IMR-90 (cell line): ENCODE data around the gene DAB2. TPM values are rescaled to one million over a fixed set of nuclear protein-coding genes. Genes with fewer than 3 reads are reported as not detected.

Experiments
- ATAC-seq: fragments of 200-7000 bp; cut with Tn5 transposase; 2 replicates; pipeline ENCODE4 v1.9.1; 2020; ENCODE audit warnings: low read depth, mild to moderate bottlenecking, moderate library complexity
- BruUV-seq: library from RNA; stranded (reverse); fragments of 400-500 nt; replicated peaks from 2 replicates; lab custom pipeline; 2021; lab: Mats Ljungman, UMichigan
- CTCF ChIA-PET: fragments of 300-600 bp; formaldehyde crosslinking; extraction: SDS; loops from one replicate; lab custom pipeline; 2021; ENCODE audit warnings: antibody characterized with exemption; lab: Yijun Ruan, JAX
- POLR2A ChIA-PET: fragments of 300-600 bp; sonication (Branson Sonifier 250); formaldehyde crosslinking; loops from one replicate; lab custom pipeline; 2022; ENCODE audit warnings: antibody characterized with exemption; ENCODE audit not compliant: unreplicated experiment; lab: Charles Lee
- DNase-seq: peaks from one replicate; pipeline ENCODE4 v3.0.0; 2013
- H2AFZ ChIP-seq: replicated peaks from 2 replicates; pipeline ENCODE3; 2013; ENCODE audit warnings: low read length, mild to moderate bottlenecking; ENCODE audit not compliant: poor library complexity
- H2AK5ac ChIP-seq: 2 replicates; pipeline ENCODE4 v1.6.1; 2013; ENCODE audit warnings: low read depth, low read length, inconsistent platforms
- H2AK9ac ChIP-seq: replicated peaks from 2 replicates; pipeline ENCODE3; 2013; ENCODE audit warnings: mild to moderate bottlenecking, low read depth, low read length, moderate library complexity; ENCODE audit not compliant: poor library complexity
- H2BK120ac ChIP-seq: 2 replicates; pipeline ENCODE4 v1.6.1; 2013; ENCODE audit warnings: low read depth, low read length, inconsistent platforms
- H2BK15ac ChIP-seq: 3 replicates; pipeline ENCODE4 v1.6.1; 2013; ENCODE audit warnings: low read depth, low read length, inconsistent platforms
- H2BK20ac ChIP-seq: 2 replicates; pipeline ENCODE4 v1.6.1; 2013; ENCODE audit warnings: low read depth, mild to moderate bottlenecking, inconsistent platforms, low read length, moderate library complexity
- H2BK5ac ChIP-seq: 2 replicates; pipeline ENCODE4 v1.6.1; 2013; ENCODE audit warnings: mild to moderate bottlenecking, low read depth, low read length, inconsistent platforms; ENCODE audit not compliant: poor library complexity, severe bottlenecking
- H3K14ac ChIP-seq: replicated peaks from 2 replicates; pipeline ENCODE4 v1.6.1; 2013; ENCODE audit warnings: low read depth, low read length, inconsistent platforms
- H3K18ac ChIP-seq: 2 replicates; pipeline ENCODE4 v1.6.1; 2013; ENCODE audit warnings: low read depth, low read length, control low read depth
- H3K23ac ChIP-seq: 2 replicates; pipeline ENCODE4 v1.6.1; 2013; ENCODE audit warnings: low read depth, low read length, inconsistent platforms
- H3K27ac ChIP-seq: 2 replicates; pipeline ENCODE4 v1.5.1; 2013; ENCODE audit warnings: mild to moderate bottlenecking, control low read depth, low read length; ENCODE audit not compliant: insufficient read depth
- H3K27me3 ChIP-seq: 2 replicates; pipeline ENCODE4 v1.6.1; 2013; ENCODE audit warnings: low read length; ENCODE audit not compliant: control insufficient read depth, insufficient read depth
- H3K36me3 ChIP-seq: 2 replicates; pipeline ENCODE4 v1.6.1; 2013; ENCODE audit warnings: low read length, mixed read lengths; ENCODE audit not compliant: control insufficient read depth, insufficient read depth
- H3K4ac ChIP-seq: 2 replicates; pipeline ENCODE4 v1.6.1; 2013; ENCODE audit warnings: low read depth, low read length, inconsistent platforms
- H3K4me1 ChIP-seq: 2 replicates; pipeline ENCODE4 v1.6.1; 2013; ENCODE audit warnings: low read length, mixed read lengths; ENCODE audit not compliant: control insufficient read depth, insufficient read depth
- H3K4me2 ChIP-seq: 2 replicates; pipeline ENCODE4 v1.6.1; 2013; ENCODE audit warnings: low read depth, mild to moderate bottlenecking, control low read depth, low read length, moderate library complexity
- H3K4me3 ChIP-seq: 2 replicates; pipeline ENCODE4 v1.5.1; 2013; ENCODE audit warnings: low read depth, mild to moderate bottlenecking, control low read depth, low read length, moderate library complexity; ENCODE audit not compliant: insufficient read depth
- H3K56ac ChIP-seq: 2 replicates; pipeline ENCODE4 v1.6.1; 2013; ENCODE audit warnings: low read length, inconsistent platforms; ENCODE audit not compliant: insufficient read depth; ENCODE audit errors: extremely low read depth
- H3K79me1 ChIP-seq, 2 experiments: 2 replicates each; pipeline ENCODE4 v1.6.1; 2013; ENCODE audit warnings: low read length in 2 of 2, inconsistent platforms in 1 of 2, low read depth in 1 of 2
- H3K9ac ChIP-seq: 2 replicates; pipeline ENCODE4 v1.6.1; 2013; ENCODE audit warnings: low read depth, low read length, control low read depth
- H3K9me1 ChIP-seq: 2 replicates; pipeline ENCODE4 v1.6.1; 2013; ENCODE audit warnings: low read length, inconsistent platforms; ENCODE audit not compliant: insufficient read depth
- H3K9me3 ChIP-seq: 2 replicates; pipeline ENCODE4 v1.6.1; 2013; ENCODE audit warnings: low read length; ENCODE audit not compliant: control insufficient read depth, insufficient read depth
- H4K20me1 ChIP-seq: 2 replicates; pipeline ENCODE4 v1.6.1; 2013; ENCODE audit warnings: low read length, inconsistent platforms; ENCODE audit not compliant: insufficient read depth
- H4K5ac ChIP-seq: 2 replicates; pipeline ENCODE4 v1.6.1; 2013; ENCODE audit warnings: mild to moderate bottlenecking, low read depth, low read length, control low read depth
- H4K8ac ChIP-seq, 2 experiments: 2 replicates each; pipeline ENCODE4 v1.6.1; 2013; ENCODE audit warnings: low read depth in 2 of 2, low read length in 2 of 2, control low read depth in 1 of 2, inconsistent platforms in 1 of 2
- H4K91ac ChIP-seq: 2 replicates; pipeline ENCODE4 v1.6.1; 2013; ENCODE audit warnings: low read depth, low read length, inconsistent platforms; ENCODE audit not compliant: insufficient read depth
- BHLHE40 ChIP-seq: fragments of 150-350 bp; IDR thresholded peaks from 2 replicates; pipeline ENCODE4 v1.6.1; 2016; ENCODE audit warnings: mild to moderate bottlenecking, low read depth, low read length
- CEBPB ChIP-seq: IDR thresholded peaks from 2 replicates; pipeline ENCODE4 v1.6.1; 2012; ENCODE audit warnings: low read depth, low read length, improper control_type of control experiment
- CHD1 ChIP-seq: IDR thresholded peaks from 2 replicates; pipeline ENCODE4 v1.6.1; 2012; ENCODE audit warnings: low read depth, low read length, improper control_type of control experiment
- CTCF ChIP-seq: conservative IDR thresholded peaks from 2 replicates; pipeline ENCODE4 v1.5.1; 2012; ENCODE audit warnings: mild to moderate bottlenecking, low read depth, low read length, improper control_type of control experiment
- ELK1 ChIP-seq: fragments of 150-350 bp; IDR thresholded peaks from 2 replicates; pipeline ENCODE4 v1.6.1; 2016; ENCODE audit warnings: low read depth, mild to moderate bottlenecking, low read length, moderate library complexity, borderline replicate concordance
- FOS ChIP-seq: fragments of 150-350 bp; IDR thresholded peaks from 2 replicates; pipeline ENCODE4 v1.6.1; 2016; ENCODE audit warnings: low read depth, low read length
- MAFK ChIP-seq: IDR thresholded peaks from 2 replicates; pipeline ENCODE4 v1.6.1; 2012; ENCODE audit warnings: low read depth, low read length, improper control_type of control experiment
- MAZ ChIP-seq: IDR thresholded peaks from 2 replicates; pipeline ENCODE4 v1.6.1; 2012; ENCODE audit warnings: low read depth, mild to moderate bottlenecking, low read length, improper control_type of control experiment, moderate library complexity, borderline replicate concordance
- MXI1 ChIP-seq: IDR thresholded peaks from 2 replicates; pipeline ENCODE4 v1.6.1; 2012; ENCODE audit warnings: low read depth, mild to moderate bottlenecking, low read length, moderate library complexity, borderline replicate concordance
- NFE2L2 ChIP-seq: fragments of 150-350 bp; IDR thresholded peaks from 2 replicates; pipeline ENCODE4 v1.6.1; 2016; ENCODE audit warnings: low read depth, mild to moderate bottlenecking, low read length
- POLR2A ChIP-seq: IDR thresholded peaks from 2 replicates; pipeline ENCODE4 v1.6.1; 2012; ENCODE audit warnings: mild to moderate bottlenecking, low read depth, low read length
- RAD21 ChIP-seq: IDR thresholded peaks from 2 replicates; pipeline ENCODE4 v1.6.1; 2012; ENCODE audit warnings: low read length, improper control_type of control experiment
- RCOR1 ChIP-seq: IDR thresholded peaks from 2 replicates; pipeline ENCODE4 v1.6.1; 2012; ENCODE audit warnings: mild to moderate bottlenecking, low read length, improper control_type of control experiment; ENCODE audit not compliant: insufficient replicate concordance
- RFX5 ChIP-seq: IDR thresholded peaks from 2 replicates; pipeline ENCODE4 v1.8.0; 2012; ENCODE audit warnings: low read depth, mild to moderate bottlenecking, low read length, moderate library complexity
- SMC3 ChIP-seq: fragments of 150-350 bp; IDR thresholded peaks from 2 replicates; pipeline ENCODE4 v1.6.1; 2016; ENCODE audit warnings: low read depth, mild to moderate bottlenecking, antibody characterized with exemption, low read length, moderate library complexity
- WGBS, 2 experiments: methylation state at CpG; one replicate each; pipeline versions ENCODE4 v1.1.5 to v1.1.7; 2013; ENCODE audit warnings: missing lambda C conversion rate in 2 of 2; ENCODE audit not compliant: insufficient read length in 1 of 2; ENCODE audit errors: extremely low coverage in 2 of 2; 5-methylcytosine and 5-hydroxymethylcytosine counted together
- dilution Hi-C: fragments of 300-500 bp; cut with HindIII; formaldehyde crosslinking; loops from one replicate; pipeline ENCODE4 v1.14.3; 2018; ENCODE audit warnings: low sequenced_read_pairs; ENCODE audit not compliant: unreplicated experiment
- in situ Hi-C: fragments of 300-500 bp; cut with MboI; formaldehyde crosslinking; loops from 3 replicates; pipeline ENCODE4 v1.14.3; 2019; ENCODE audit warnings: low sequenced_read_pairs, inconsistent platforms, mixed read lengths
- intact Hi-C: fragments of 100-400 bp; cut with micrococcal nuclease; formaldehyde crosslinking; loops from 2 replicates; pipeline ENCODE4 v1.10.0; 2022
- polyA plus RNA-seq, 3 experiments: library from polyadenylated mRNA; depleted of rRNA; stranded (reverse); fragments of >200 nt; gene quantifications; 2 replicates each; pipeline ENCODE4 v1.2.3, GENCODE V29; 2012; ENCODE audit warnings: low replicate concordance in 1 of 3
- total RNA-seq: library from RNA; depleted of rRNA; stranded (reverse); fragments of >200 nt; gene quantifications from 2 replicates; pipeline ENCODE4 v1.2.3, GENCODE V29; 2012
- TF ChIP-seq, protein P1 (sequence below): fragments of 150-350 bp; IDR thresholded peaks from 2 replicates; pipeline ENCODE4 v1.6.1; 2017; ENCODE audit warnings: mild to moderate bottlenecking, antibody characterized with exemption, low read length, low read depth

DAB2 gene
- total and polyA plus RNA-seq, 2 of the 4 experiments (the other 2 are of a cell fraction) = 50.0 to 101 TPM

GRCh38 chr5:39352170-39352569 lies 72.6 kb downstream of the DAB2 start:
- CTCF ChIA-PET = no interaction called here

More at GRCh38 chr5:39352170-39352569, 72.6 kb downstream of the DAB2 start:
- intact Hi-C loops (no loop called here), dilution Hi-C loops (no loop called here), in situ Hi-C loops (no loop called here)
- Histone ChIP-seq H2BK20ac (no peak overlapping the region), H2BK120ac (no peak overlapping the region), H4K5ac (no peak overlapping the region), H3K56ac (no peak overlapping the region), H4K20me1 (no peaks in the 10 kb centered on the region), H2BK15ac (no peak overlapping the region), H3K79me1 (no peaks in the 10 kb centered on the region), H3K9me1 (no peaks in the 10 kb centered on the region), H3K9ac (no peak overlapping the region), H3K4ac (no peak overlapping the region), H2AK5ac (no peak overlapping the region), H2BK5ac (no peak overlapping the region), H3K9me3 (0 out of 2 replicates have a peak, but pooled peaks cover 2% of the 10 kb centered on the region), H3K23ac (no peak overlapping the region), H3K36me3 (no peaks in the 10 kb centered on the region), H3K4me1 (no peaks in the 10 kb centered on the region), H2AFZ (no peak overlapping the region), H3K14ac (no peak overlapping the region), H2AK9ac (no peak overlapping the region), H4K91ac (no peak overlapping the region), H3K27me3 (peaks cover 10% of the 10 kb centered on the region), H3K18ac (no peak overlapping the region), H3K27ac (no peak overlapping the region), H3K4me2 (no peak overlapping the region), H3K4me3 (no peak overlapping the region), H4K8ac (no peak overlapping the region)
- TF ChIP-seq NFE2L2 (no peak), MAZ (no peak), CTCF (no peak), CEBPB (no peak), MAFK (no peak), MXI1 (no peak), CHD1 (no peak), ELK1 (no peak), SMC3 (no peak), RFX5 (no peak), RCOR1 (no peak), FOS (no peak), POLR2A (no peak), BHLHE40 (no peak), RAD21 (no peak)
- TF ChIP-seq, protein P1, sequence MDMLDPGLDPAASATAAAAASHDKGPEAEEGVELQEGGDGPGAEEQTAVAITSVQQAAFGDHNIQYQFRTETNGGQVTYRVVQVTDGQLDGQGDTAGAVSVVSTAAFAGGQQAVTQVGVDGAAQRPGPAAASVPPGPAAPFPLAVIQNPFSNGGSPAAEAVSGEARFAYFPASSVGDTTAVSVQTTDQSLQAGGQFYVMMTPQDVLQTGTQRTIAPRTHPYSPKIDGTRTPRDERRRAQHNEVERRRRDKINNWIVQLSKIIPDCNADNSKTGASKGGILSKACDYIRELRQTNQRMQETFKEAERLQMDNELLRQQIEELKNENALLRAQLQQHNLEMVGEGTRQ = no peak
- POLR2A ChIA-PET = no interaction called here
- BruUV-seq = no TSS peak
- ATAC-seq (no peak), DNase-seq (no peak)
- WGBS, 2 experiments = 100% methylated on average over 1 of the region's 2 CpGs; no CpG with 5 or more reads in 1 of the 2 experiments
